Measurements from ENCODE around the gene ZMIZ1.

- TF ChIP-seq CTCF (IDR thresholded peaks at IDR 0.05 in 4 of 5, conservative IDR thresholded peaks at IDR 0.05 in 1 of 5) (no peak), POLR2A (IDR thresholded peaks at IDR 0.05) (peak; percentile 34 to 51)
Measured at GRCh38 chr10:79149662-79150443, 81.1 kb downstream of the ZMIZ1 start.

All from gastrocnemius medialis (tissue), 4 donors.